Measurements from ENCODE around the gene CKMT2. TPM values are rescaled to one million over a fixed set of nuclear protein-coding genes. Genes with fewer than 3 reads are reported as not detected.

Gene CKMT2
- total and polyA plus RNA-seq, 2 donors (not counting 1 experiment from before 2014, with no cell fraction given) = 1.9 to 19.3 TPM

- Histone ChIP-seq H3K79me2 (ENCODE audit: control insufficient read depth, insufficient read depth, low read length) (no peaks in the 10 kb centered on the region), H3K4me1 (ENCODE audit: control insufficient read depth, extremely low read depth, insufficient read depth, low read length) (no peaks in the 10 kb centered on the region), H3K36me3 (ENCODE audit: control insufficient read depth, insufficient read depth, low read length) (no peaks in the 10 kb centered on the region), H3K27me3 (ENCODE audit: control insufficient read depth, insufficient read depth, low read length) (no peaks in the 10 kb centered on the region), H3K4me2 (ENCODE audit: extremely low read depth, insufficient read depth, low read length) (no peak overlapping the region), H3K9me3 (ENCODE audit: control insufficient read depth, insufficient read depth, low read depth, low read length) (no peaks in the 10 kb centered on the region), H3K27ac (ENCODE audit: insufficient read depth, low read length) (no peak overlapping the region), H4K20me1 (ENCODE audit: control insufficient read depth, extremely low read depth, insufficient read depth, low read length) (no peaks in the 10 kb centered on the region), H2AFZ (ENCODE audit: low read length) (no peak overlapping the region), H3K4me3 (replicated peaks in 1 of 4; ENCODE audit: control extremely low read depth in 1 of 4, insufficient read depth in 1 of 4, low read depth in 3 of 4, low read length in 4 of 4) (no peak overlapping the region), H3K9ac (ENCODE audit: insufficient read depth, low read length) (no peak overlapping the region)
- DNase-seq (ENCODE audit: low read depth in 2 of 2) = no peak
- TF ChIP-seq EZH2 (IDR thresholded peaks at IDR 0.05; ENCODE audit: low read length, missing control alignments) = no peak
- TF ChIP-seq, protein P1, sequence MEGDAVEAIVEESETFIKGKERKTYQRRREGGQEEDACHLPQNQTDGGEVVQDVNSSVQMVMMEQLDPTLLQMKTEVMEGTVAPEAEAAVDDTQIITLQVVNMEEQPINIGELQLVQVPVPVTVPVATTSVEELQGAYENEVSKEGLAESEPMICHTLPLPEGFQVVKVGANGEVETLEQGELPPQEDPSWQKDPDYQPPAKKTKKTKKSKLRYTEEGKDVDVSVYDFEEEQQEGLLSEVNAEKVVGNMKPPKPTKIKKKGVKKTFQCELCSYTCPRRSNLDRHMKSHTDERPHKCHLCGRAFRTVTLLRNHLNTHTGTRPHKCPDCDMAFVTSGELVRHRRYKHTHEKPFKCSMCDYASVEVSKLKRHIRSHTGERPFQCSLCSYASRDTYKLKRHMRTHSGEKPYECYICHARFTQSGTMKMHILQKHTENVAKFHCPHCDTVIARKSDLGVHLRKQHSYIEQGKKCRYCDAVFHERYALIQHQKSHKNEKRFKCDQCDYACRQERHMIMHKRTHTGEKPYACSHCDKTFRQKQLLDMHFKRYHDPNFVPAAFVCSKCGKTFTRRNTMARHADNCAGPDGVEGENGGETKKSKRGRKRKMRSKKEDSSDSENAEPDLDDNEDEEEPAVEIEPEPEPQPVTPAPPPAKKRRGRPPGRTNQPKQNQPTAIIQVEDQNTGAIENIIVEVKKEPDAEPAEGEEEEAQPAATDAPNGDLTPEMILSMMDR (conservative IDR thresholded peaks at IDR 0.05 in 1 of 2, IDR thresholded peaks at IDR 0.05 in 1 of 2; ENCODE audit: low read depth in 1 of 2, low read length in 2 of 2) = no peak
Measured at GRCh38 chr5:81252904-81253303, 19.8 kb downstream of the CKMT2 start.

DNA sequence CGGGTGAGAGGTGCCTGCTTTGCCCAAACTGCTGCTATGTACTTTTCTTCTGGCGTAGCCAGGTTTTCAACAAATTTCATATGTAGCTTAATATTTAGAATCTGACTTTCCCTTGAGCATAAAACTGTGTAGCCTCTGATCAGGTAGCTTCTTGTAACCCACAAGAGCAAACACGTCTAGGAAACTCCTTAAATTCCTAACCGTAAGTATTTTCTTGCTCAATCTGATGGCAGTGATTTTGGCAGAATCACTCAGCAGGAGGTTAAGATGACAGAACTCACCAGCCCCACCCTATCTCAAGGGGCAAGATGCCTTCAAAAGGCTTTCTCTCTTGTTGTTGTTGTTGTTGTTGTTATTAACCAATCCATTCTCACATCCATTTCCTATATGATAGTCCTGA lies 20.8 kb downstream of the CKMT2 start:
- no peak for DNase-seq (ENCODE audit: low read depth in 2 of 2)
- Histone ChIP-seq H4K20me1 (ENCODE audit: control insufficient read depth, extremely low read depth, insufficient read depth, low read length) (no peaks in the 10 kb centered on the region), H3K4me2 (ENCODE audit: extremely low read depth, insufficient read depth, low read length) (no peak overlapping the region), H3K9me3 (ENCODE audit: control insufficient read depth, insufficient read depth, low read depth, low read length) (no peaks in the 10 kb centered on the region), H3K4me1 (ENCODE audit: control insufficient read depth, extremely low read depth, insufficient read depth, low read length) (no peaks in the 10 kb centered on the region), H3K4me3 (replicated peaks in 1 of 4; ENCODE audit: control extremely low read depth in 1 of 4, insufficient read depth in 1 of 4, low read depth in 3 of 4, low read length in 4 of 4) (no peak overlapping the region), H3K9ac (ENCODE audit: insufficient read depth, low read length) (no peak overlapping the region), H2AFZ (ENCODE audit: low read length) (no peak overlapping the region), H3K27me3 (ENCODE audit: control insufficient read depth, insufficient read depth, low read length) (no peaks in the 10 kb centered on the region), H3K36me3 (ENCODE audit: control insufficient read depth, insufficient read depth, low read length) (no peaks in the 10 kb centered on the region), H3K79me2 (ENCODE audit: control insufficient read depth, insufficient read depth, low read length) (no peaks in the 10 kb centered on the region), H3K27ac (ENCODE audit: insufficient read depth, low read length) (no peak overlapping the region)
- no peak for TF ChIP-seq EZH2 (IDR thresholded peaks at IDR 0.05; ENCODE audit: low read length, missing control alignments)
- TF ChIP-seq, protein P1 (conservative IDR thresholded peaks at IDR 0.05 in 1 of 2, IDR thresholded peaks at IDR 0.05 in 1 of 2; ENCODE audit: low read depth in 1 of 2, low read length in 2 of 2) = no peak

GRCh38 chr5:81254886-81255559 lies 21.9 kb downstream of the CKMT2 start:
- H3K9ac ChIP-seq (ENCODE audit: insufficient read depth, low read length) = no peak overlapping the region
- DNase-seq (ENCODE audit: low read depth in 2 of 2) = no peak
- H4K20me1 ChIP-seq (ENCODE audit: control insufficient read depth, extremely low read depth, insufficient read depth, low read length) = no peaks in the 10 kb centered on the region
- H3K79me2 ChIP-seq (ENCODE audit: control insufficient read depth, insufficient read depth, low read length) = no peaks in the 10 kb centered on the region
- no peak overlapping the region for H2AFZ ChIP-seq (ENCODE audit: low read length)
- no peaks in the 10 kb centered on the region for H3K9me3 ChIP-seq (ENCODE audit: control insufficient read depth, insufficient read depth, low read depth, low read length)
- TF ChIP-seq, protein P1 (conservative IDR thresholded peaks at IDR 0.05 in 1 of 2, IDR thresholded peaks at IDR 0.05 in 1 of 2; ENCODE audit: low read depth in 1 of 2, low read length in 2 of 2) = no peak
- TF ChIP-seq EZH2 (IDR thresholded peaks at IDR 0.05; ENCODE audit: low read length, missing control alignments) = no peak
- no peak overlapping the region for H3K27ac ChIP-seq (ENCODE audit: insufficient read depth, low read length)
- H3K4me3 ChIP-seq (replicated peaks in 1 of 4; ENCODE audit: control extremely low read depth in 1 of 4, insufficient read depth in 1 of 4, low read depth in 3 of 4, low read length in 4 of 4) = no peak overlapping the region
- no peaks in the 10 kb centered on the region for H3K4me1 ChIP-seq (ENCODE audit: control insufficient read depth, extremely low read depth, insufficient read depth, low read length)
- no peaks in the 10 kb centered on the region for H3K36me3 ChIP-seq (ENCODE audit: control insufficient read depth, insufficient read depth, low read length)
- H3K27me3 ChIP-seq (ENCODE audit: control insufficient read depth, insufficient read depth, low read length) = no peaks in the 10 kb centered on the region
- no peak overlapping the region for H3K4me2 ChIP-seq (ENCODE audit: extremely low read depth, insufficient read depth, low read length)

Measured in fibroblast of lung (primary cell).